Stimulated activated CD8-positive, alpha-beta memory T cell treated with anti-CD3 and anti-CD28 coated beads, Interleukin-15, amount 100 ng/mL, for 24 hours (primary cell): ENCODE measurements around the gene PCNT.

Source experiments
- DNase-seq: peaks from one replicate; pipeline ENCODE4 v3.0.0-alpha.2; 2020; ENCODE audit warnings: low read depth

PCNT gene

DNA sequence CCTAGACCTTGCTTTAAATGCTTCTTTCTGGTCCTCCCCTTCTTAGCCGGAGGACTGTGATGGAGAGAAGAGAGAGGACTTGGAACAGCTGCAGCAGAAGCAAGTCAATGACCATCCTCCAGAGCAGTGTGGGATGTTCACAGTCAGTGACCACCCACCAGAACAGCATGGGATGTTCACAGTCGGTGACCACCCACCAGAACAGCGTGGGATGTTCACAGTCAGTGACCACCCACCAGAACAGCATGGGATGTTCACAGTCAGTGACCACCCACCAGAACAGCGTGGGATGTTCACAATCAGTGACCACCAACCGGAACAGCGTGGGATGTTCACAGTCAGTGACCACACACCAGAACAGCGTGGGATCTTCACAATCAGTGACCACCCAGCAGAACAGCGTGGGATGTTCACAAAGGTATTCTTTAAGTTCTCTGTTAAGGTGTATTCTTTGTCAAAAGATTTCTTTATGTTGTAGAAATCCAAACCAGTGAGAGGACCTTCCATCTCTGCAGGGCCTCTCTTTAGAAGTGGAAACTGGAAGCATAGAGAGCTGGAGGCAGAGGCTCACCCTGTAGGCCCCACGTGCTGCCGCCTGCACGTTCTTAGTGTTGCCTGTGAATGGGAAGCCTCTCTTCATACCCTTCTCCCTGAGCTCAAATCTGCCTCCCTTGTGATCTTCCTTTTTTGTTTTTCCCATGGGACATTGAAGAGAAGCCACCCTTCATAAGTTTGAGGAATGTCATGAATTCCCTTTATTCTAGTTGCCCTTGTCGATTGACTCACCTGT lies 10.6 kb downstream of the PCNT start:
- DNase-seq = no peak

DNA sequence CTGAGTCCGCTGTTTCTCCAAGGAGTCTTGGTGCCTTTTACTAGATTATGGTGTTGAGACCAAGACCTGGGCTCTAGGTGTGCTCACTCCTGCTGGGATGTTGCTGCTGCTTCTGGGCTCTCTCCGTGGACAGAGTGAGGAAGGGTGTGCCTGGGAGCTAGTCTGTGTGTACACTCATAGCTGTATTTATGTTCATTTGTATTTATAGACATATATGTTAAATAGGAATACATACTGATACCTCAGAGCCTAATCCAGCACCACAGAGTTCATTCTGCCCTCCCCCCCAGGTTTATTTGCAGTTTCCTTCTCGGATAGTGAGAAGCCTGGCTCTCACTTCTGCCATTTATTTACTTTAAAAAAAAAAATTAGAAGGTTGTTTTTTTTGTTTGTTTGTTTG lies 12.6 kb downstream of the PCNT start:
- no peak for DNase-seq

DNA sequence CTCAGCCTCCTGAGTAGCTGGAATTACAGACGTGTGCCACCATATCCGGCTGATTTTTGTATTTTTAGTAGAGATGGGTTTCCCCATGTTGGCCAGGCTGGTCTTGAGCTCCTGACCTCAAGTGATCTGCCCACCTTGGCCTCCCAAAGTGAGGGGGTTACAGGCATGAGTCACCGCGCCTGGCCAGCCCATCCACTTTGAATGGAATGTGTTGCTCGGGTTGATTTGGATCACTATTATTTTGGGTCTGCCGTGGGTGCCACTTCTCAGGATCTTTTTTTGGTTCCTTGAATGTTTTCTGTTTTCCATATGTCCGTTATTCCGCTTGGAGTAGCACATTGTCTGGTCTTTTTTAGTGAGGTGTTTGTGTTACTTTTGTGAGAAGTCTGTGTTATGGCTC lies 17.0 kb downstream of the PCNT start:
- DNase-seq = no peak

DNA sequence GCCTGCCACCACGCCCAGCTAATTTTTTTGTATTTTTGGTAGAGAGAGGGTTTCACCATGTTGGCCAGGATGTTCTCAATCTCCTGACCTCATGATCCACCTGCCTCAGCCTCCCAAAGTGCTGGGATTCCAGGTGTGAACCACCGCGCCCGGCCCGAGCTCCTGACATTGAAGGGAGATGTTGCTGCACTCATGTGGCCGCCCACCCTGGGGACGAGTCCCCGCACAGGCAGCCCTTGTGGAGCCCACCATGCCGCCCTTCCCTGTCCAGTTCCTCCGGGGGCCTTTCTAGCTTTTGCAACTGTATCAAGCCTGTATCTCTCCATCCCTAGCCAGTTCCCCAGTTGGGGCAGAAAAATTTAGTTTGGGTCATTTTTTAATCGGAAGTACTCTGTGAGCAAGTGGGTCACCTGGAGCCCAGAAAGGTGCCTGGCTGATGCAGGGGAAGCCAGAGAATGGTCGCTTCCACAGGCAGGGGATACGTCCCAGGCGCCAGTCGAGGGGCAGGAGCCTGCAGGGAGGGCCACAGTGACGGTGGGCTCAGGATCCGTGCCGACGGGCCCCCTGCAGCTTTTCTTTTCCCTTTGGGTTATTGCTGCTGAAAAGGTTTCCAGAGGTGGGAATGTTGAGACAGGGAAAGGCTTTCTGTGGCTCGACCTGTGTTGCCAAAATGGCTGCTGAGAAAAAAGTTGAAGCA lies 20.4 kb downstream of the PCNT start:
- no peak for DNase-seq

DNA sequence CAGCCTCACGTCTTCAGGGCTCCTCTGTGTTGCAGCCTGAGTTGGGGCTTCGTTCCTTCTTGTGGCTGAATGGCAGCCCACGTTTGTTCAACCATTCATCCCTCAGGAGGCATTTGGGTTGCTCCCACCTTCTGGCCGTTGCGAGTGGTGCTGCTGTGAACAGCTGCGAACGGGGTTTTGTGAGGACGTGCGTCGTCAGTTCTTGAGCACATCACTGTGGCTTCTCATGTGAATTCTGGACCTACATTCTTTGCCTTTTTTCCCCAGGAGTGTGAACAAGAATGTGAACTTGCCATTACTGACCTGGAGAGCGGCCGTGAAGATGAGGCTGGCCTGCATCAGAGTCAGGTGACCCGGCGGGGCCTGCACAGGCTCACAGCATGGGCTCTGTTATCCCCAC lies 21.9 kb downstream of the PCNT start:
- DNase-seq = no peak

DNA sequence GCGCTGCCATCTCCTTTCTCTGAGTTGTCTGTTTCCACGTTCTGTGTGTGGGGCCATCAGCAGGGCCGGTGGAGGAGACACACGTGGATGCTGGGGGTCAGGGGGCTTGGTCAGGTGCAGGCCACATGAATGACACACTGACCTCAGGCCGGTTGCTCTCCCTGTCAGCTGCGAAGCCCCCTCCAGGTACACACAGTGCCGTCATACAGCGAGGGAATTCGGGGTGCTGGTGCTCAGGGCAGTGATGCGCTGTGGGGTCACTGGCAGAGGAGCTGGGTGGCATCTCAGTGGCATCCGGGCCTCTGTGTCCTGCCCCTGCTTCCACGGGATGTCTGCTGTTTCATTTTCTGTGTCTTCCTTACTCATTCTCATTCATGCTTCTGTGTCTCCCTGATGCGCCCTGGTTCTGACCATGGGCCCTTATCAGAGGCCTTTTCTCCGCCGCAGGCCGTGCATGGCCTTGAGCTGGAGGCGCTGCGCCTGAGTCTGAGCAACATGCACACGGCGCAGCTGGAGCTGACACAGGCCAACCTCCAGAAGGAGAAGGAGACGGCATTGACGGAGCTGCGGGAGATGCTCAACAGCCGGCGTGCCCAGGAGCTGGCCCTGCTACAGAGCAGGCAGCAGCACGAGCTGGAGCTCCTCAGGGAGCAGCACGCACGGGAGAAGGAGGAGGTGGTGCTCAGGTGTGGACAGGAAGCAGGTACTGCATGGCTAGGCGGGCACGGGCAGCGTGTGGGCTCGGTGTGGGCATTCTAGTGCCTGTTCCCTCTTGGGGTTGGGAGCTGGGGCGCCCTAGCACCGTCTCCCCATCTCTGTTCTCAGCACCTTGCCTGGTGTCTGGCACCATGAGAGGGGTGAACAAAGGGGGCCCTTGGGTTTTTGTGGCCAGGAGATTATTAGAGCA lies 22.6 kb downstream of the PCNT start:
- no peak for DNase-seq

DNA sequence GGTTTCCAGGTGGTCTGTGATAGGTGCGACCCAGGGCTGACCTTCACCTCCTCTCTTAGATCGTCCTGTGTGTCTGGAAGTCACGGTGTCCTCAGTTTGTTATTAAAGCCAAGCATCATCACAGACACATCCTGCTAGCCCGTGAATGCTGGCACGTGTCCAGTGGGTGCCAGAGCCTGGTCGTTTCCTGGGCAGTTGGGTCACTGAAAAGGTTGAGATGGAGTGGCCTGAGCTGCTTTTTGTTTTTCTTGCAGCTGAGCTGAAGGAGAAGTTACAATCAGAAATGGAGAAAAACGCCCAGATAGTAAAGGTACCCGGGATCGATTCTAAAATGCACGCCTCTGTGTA lies 23.2 kb downstream of the PCNT start:
- no peak for DNase-seq

DNA sequence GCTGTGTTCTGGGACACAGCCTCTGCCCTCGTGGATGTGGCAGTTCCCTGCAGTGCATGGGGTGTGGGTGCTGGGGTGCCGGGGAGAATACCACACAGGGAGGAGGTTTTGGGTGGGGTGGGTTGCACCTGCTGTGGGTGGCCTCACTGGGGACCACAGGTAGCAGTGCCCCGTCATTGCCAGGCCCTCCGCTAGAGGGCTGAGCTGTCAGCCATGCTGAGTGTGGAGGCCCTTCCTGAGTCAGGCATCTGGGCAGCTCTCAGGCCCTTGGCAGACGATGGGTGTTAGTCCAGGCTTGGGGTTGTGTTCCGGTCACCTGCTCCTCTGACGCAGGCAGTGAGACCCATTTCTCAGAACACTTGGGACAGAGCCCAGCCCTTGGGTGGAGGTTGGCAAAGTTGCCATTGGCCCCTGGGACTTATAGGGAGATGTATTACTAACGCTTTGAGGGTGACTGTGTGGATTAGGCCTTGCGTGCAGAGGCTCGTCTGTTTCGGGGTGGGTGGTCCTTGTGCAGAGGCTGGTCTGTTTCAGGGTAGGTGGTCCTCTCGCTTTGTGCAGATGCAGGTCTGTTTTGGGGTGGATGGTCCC lies 23.9 kb downstream of the PCNT start:
- no peak for DNase-seq

DNA sequence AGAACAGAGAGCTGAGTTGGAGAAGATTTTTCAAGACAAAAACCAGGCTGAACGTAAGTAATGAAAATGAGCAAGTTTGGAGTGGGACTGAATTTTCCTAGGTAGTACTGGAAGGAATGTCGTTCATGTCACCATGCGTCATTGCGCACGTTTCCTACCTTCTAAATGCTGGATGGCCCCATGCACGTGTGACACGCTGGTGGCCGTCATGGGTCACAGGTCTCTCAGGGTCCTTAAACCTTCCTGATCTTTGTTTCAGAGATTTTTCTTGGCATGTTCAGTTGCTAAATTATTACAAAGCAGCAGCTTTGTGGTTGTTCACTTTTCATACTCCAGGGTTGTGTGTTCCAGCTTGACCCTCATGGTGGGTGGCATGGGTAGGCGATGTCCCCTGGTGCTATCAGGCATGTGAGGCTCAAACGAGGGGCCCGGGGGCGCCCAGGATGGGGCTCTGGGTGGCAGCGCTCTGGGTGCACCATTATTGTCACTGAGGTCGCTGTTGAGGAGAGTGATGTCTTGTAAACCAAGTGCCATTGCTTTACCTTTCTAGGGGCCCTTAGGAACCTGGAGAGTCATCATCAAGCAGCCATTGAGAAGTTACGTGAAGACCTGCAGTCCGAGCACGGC lies 25.3 kb downstream of the PCNT start:
- no peak for DNase-seq

DNA sequence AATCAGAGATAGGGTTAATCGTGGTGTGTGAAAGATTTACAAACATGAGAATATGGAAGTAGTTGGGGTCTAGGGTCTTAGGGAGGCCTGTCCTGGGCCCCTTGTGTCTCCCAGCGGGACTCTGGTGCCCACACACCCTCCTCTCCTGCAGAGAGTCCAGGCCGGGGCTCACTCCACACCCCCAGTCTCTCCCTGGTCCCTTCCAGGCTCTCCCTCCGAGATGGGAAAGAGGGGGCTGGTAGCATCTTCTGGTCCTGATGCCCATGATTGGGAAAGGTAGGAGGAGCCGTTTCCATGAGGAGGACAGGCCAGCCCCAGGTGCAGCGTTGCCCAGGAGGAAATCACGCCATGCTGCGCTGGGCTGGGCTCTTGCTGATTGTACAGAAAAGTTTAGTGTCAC lies 26.6 kb downstream of the PCNT start:
- no peak for DNase-seq

DNA sequence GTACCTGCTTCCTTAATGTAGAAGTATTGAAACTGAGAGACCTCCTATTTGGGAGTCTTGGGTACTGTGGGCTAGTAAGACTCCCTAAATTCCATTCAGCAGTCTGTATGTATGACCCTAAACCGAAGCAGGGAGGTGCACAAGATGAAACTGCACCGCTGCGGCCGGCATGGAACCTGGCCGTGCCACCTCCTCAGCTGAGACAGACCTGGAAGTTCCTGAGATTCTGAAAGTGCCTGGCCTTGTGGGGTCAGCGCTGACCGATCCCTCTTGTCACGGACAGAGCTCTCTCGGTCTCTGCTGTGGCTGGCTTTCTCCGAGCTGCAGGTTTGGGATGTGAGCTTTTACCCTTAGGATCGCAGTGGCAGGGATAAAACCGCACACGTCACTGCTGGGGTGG lies 27.0 kb downstream of the PCNT start:
- DNase-seq = no peak

DNA sequence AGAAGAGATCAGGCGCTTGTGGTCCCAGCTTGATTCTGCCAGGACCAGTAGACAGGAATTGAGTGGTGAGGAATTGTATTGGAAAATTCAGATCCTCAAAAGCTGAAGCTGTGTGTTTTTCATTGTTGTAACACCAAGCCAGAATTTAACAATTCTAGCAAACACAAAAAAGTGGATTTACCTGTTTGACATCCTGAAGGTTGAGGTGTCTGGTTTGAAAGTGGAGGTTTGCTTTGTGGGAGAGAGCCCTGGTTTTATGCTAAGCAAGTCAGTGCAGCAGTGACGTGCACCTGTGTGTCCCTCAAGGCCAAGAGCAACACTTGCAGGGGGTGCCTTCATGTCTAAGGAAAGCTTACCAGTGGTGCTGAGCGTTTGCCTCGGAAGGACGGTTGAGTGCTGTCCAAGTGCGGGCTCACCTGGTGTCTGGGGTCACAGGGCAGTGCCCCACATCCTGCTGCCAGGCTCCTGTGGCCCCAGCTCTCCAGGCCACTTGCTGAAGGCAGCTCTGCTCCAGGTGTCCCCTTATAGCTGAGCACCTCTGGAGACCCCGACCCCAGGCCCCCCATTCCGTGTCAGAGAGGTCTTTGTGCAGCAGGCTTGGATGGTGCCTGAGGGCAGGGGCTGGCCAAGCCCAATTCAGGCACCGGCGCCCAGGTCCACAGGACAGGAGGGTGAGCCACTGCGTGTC lies 27.7 kb downstream of the PCNT start:
- no peak for DNase-seq

DNA sequence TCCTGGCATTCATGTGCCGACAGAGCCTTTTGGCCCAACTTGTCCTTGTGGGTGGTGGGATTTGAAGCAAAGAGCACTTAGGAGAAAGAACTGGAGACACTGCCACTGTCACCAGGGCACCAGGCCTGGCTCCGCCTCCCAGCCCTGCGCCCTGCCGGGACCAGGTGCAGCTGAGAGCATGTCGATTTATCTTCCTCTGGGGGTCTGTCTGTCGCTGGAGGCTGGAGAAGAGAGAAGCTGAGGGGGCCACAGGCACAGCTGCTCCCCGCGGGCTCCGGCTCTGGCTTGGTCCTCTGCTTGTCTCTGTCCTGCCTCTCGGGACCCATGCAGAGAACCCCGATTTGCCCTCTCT lies 28.2 kb downstream of the PCNT start:
- no peak for DNase-seq

DNA sequence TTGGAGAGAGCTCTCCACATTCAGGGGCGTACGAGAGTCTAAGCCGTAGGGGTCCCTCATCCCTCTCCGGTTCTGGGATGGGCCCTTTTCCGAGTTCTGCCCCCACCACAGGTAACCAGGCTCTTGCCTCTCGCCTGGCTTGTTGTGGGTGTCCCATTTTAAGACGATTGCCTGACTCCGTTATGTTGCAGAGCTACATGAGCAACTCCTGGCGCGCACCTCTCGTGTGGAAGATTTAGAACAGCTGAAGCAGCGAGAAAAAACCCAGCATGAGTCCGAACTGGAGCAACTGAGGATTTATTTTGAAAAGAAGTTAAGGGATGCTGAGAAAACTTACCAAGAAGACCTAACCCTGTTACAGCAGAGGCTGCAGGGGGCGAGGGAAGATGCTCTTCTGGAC lies 29.0 kb downstream of the PCNT start:
- DNase-seq = no peak

DNA sequence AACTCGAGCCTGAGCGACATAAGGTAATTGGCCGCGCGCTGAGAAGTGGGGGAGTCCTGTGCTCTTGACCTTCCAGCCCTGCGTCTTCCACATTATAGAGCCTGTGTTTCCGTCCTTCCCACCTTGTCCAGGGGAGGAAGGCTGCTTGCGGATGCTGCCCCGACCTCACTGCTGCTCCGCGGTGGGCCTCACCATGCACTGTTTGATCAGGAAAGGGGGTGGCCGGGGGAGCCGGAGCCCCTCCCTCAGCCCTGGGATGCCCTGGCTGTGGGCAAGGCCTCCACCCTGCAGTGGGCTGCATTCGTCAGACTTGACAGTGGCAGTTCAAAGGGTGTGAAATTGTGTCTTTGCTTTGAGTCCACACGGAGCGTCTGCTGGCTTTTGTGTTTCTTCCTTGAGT lies 30.1 kb downstream of the PCNT start:
- DNase-seq = no peak

DNA sequence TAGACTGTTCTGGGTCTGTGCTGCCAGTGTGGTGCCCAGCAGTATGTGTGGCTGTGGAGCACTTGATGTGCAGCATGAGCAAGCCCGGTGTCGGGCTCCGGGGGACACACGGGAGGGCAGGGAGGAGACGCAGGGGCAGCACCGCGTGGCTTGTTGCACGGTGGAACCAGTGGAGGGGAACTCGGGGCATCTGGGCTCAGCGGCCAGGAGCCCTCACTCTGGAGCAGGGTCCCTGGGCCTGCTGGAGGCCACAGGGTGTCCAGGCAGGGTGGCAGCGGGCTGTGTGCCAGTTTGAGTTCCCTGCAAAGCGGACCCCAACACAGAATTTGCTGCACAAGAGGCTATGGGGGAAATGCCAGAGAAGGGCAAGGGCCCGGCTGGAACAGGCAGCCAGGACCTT lies 30.6 kb downstream of the PCNT start:
- DNase-seq = no peak

DNA sequence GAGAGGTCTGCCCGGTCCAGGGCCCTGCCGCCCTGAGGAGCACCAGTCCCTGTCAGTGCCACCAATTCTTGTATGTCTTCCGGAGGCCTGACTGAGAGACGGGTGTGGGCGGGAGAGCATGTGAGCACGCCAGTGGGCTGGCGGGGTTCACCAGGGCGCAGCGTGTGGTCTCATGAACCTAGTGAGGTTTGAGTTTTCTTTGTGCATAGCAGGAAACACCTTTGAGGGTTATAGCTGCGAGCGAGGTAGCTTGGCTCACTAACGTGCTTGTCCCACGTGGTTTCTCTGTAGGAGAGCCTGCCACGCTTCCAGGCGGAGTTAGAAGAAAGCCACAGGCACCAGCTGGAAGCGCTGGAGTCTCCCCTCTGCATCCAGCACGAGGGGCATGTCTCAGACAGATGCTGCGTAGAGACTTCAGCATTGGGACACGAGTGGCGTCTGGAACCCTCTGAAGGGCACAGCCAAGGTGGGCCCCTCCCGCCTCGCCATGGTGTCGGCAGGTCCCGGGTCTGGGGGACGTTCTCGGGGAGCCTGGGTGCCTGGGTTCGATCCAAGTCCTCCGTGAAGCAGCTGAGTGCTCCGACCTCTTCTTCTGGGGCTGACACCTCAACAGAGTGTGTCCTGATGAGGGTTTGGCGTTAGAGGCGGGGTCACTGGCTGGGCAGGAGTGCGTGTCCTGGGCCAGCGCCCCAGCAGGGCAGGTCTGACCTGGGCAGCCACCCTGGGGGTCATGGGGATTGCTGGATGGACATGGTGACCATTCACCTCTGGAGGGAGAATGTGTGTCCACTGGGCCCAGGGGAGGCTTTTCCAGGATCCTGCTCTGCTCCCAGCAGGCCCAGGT lies 31.4 kb downstream of the PCNT start:
- DNase-seq = no peak

DNA sequence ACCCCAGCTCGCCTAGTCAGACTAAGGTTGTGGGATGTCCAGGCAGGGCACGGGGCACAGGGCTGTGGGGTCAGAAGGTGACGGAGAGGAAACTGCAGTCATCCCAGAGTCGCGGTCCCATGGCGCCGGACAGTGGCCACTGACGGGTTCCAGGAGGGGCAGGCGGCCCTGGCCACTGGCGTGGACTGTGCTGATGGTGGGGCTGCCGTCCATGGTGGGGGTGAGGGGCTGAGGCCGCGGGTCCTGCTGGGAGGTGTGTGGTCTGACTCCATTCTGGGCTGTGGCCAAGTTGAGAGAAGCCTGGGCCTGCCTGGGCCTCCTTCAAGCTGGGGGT lies 32.0 kb downstream of the PCNT start:
- DNase-seq = no peak

DNA sequence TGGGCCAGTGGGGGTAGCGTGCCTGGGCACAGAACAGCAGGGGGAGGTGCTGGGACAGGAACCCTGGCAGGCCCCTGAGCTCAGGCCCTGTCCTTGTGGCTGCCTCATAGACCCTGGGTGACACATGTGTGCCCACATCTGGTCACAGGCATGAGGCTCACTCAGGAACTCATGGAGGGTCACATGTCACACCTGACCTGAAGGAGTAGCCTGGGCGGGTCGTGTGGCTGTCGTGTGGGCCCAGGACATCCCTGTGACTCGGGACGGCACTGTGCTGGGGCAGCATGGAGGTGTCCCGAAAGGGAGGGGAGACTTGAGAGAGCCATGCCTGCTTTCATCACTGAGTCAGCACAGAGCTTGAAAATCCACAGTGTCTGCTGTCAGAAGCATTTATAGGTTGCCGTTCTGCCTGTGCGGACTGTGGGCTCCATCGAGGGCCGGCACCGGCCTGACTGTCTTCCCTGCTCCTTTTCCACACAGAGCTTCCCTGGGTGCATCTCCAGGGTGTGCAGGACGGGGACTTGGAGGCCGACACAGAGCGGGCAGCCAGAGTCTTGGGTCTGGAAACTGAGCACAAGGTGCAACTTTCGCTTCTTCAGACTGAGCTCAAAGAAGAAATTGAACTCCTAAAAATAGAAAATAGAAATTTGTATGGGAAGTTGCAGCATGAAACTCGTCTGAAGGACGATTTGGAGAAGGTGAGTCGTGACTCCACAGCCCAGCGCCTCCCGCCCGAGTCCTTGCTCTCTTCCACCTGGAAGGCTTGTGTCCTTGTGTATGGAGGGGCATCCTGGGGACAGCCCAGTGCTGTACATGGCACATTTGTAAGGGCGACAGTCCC lies 32.8 kb downstream of the PCNT start:
- no peak for DNase-seq

DNA sequence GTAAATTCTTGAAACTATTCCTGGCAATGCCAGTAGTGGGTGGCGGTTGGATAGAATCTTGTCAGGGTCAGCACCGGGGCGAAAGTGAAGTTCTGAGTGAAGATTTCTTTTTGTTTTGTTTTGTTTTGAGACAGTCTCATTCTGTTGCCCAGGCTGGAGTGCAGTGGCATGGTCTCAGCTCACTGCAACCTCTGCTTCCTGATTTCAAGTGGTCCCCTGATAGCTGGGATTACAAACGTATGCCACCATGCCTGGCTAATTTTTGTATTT lies 33.3 kb downstream of the PCNT start:
- no peak for DNase-seq
